ENCODE measurements around the gene IL32. TPM values are rescaled to one million over a fixed set of nuclear protein-coding genes. Genes with fewer than 3 reads are reported as not detected.

IL32 gene
- polyA plus RNA-seq, 2 of the 4 experiments (the other 2 are of a cell fraction) = 8.9 to 20.2 TPM

- TF ChIP-seq MAFK (IDR thresholded peaks at IDR 0.05; ENCODE audit: partially characterized antibody) = no peak
- no peak for TF ChIP-seq EHMT2 (IDR thresholded peaks at IDR 0.05; ENCODE audit: low read depth)
- TF ChIP-seq ZFP36 (IDR thresholded peaks at IDR 0.05; ENCODE audit: borderline replicate concordance, partially characterized antibody) = peak; percentile 47
- TF ChIP-seq POLR2AphosphoS2 (conservative IDR thresholded peaks at IDR 0.05; ENCODE audit: low read length) = peak; percentile 25; the same call in 1 of the 2 replicates
- TF ChIP-seq FOSB (CRISPR knock-in tag; IDR thresholded peaks at IDR 0.05) = no peak
- Histone ChIP-seq H3K4me3 (no peak overlapping the region), H3K4me2 (no peak overlapping the region), H3K27ac (no peak overlapping the region), H3K9me3 (no peaks in the 10 kb centered on the region), H3K4me1 (peaks cover 9% of the 10 kb centered on the region)
- ATAC-seq (peak in 1 of 2 experiments; percentile 3; a peak in 3 of 6 replicates), DNase-seq (ENCODE audit: low read depth in 1 of 2, low spot score in 1 of 2) (no peak), FAIRE-seq (no peak)
- ChIA-PET POLR2A (interaction anchor here (3.8 kb wide), 1 partner anchor 10 kb away, joined by 40 read pairs; the partner anchor contains the start of gene TNFRSF12A), CTCF (interaction anchor here (0.9 to 11.0 kb wide), 21 partner anchors 8 to 127 kb away, joined by 3 to 214 read pairs (median 7); partner anchors contain the start of genes BICDL2, CLDN6, CLDN9 and HCFC1R1)
- WGBS (ENCODE audit: missing lambda C conversion rate) = 77% methylated on average over 28 of the region's 33 CpGs
These were observed 34.9 kb upstream of the IL32 start for GRCh38 chr16:3030222-3031212.

DNA sequence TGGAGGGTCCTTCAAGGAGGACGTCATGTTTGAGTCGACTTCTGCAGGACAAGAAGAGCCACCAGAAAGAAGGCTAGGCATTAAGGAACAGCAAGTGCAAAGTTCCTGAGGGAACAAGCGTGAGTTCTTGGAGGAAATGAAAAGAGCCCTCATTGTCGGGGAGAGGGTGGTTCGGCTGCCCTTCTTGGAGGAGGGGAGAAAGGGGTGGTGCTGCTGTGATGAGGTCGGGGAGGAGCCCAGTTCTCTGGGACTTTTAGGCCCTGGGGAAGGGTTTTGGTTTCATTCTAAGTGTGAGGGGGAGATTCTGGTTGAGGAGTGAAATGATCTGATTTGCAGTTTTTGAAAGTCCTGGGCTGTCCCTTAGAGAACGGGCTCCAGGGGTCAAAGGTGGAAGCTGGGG is 32.8 kb upstream of the IL32 start:
- DNase-seq (ENCODE audit: low read depth in 1 of 2, low spot score in 1 of 2) (no peak), FAIRE-seq (no peak), ATAC-seq (no peak)
- POLR2A ChIA-PET = interaction anchor here (3.8 kb wide), 1 partner anchor 12 kb away, joined by 40 read pairs; the partner anchor contains the start of gene TNFRSF12A
- Histone ChIP-seq H3K4me2 (no peak overlapping the region), H3K4me3 (no peak overlapping the region), H3K27ac (no peak overlapping the region), H3K4me1 (peaks cover 13% of the 10 kb centered on the region), H3K9me3 (no peaks in the 10 kb centered on the region)
- WGBS (ENCODE audit: missing lambda C conversion rate) = 34% methylated on average over 7 of the region's 7 CpGs
- no peak for TF ChIP-seq POLR2A (IDR thresholded peaks at IDR 0.05; ENCODE audit: low read length)
- no peak for TF ChIP-seq PHF8 (IDR thresholded peaks at IDR 0.05; ENCODE audit: borderline replicate concordance, low read depth)
- TF ChIP-seq CEBPB (IDR thresholded peaks at IDR 0.05) = no peak
- no peak for TF ChIP-seq KDM1A (IDR thresholded peaks at IDR 0.05; ENCODE audit: low read depth)
- no peak for TF ChIP-seq RARB (CRISPR knock-in tag; IDR thresholded peaks at IDR 0.05)
- TF ChIP-seq RAD21 (conservative IDR thresholded peaks at IDR 0.05 in 1 of 2, IDR thresholded peaks at IDR 0.05 in 1 of 2) = no peak
- no peak for TF ChIP-seq CBX2 (IDR thresholded peaks at IDR 0.05; ENCODE audit: borderline replicate concordance, low read depth)
- no peak for TF ChIP-seq CTCF (IDR thresholded peaks at IDR 0.05)
- TF ChIP-seq ZSCAN20 (CRISPR knock-in tag; IDR thresholded peaks at IDR 0.05) = no peak
- no peak for TF ChIP-seq HOXA7 (CRISPR knock-in tag; IDR thresholded peaks at IDR 0.05)
- no peak for TF ChIP-seq MYC (IDR thresholded peaks at IDR 0.05; ENCODE audit: borderline replicate concordance, low read length)
- no peak for TF ChIP-seq ZNF302 (CRISPR knock-in tag; IDR thresholded peaks at IDR 0.05)
- TF ChIP-seq EHMT2 (IDR thresholded peaks at IDR 0.05; ENCODE audit: low read depth) = no peak
- no peak for TF ChIP-seq EP300 (IDR thresholded peaks at IDR 0.05)
- TF ChIP-seq HOXB13 (CRISPR knock-in tag; IDR thresholded peaks at IDR 0.05; ENCODE audit: low read depth) = no peak
- CTCF ChIA-PET = interaction anchor here (0.8 to 11.0 kb wide), 14 partner anchors 8 to 141 kb away, joined by 3 to 214 read pairs (median 6); partner anchors contain the start of genes BICDL2, CLDN9, HCFC1R1 and ZNF205

Data from A549 (cell line).